Activated CD4-positive, alpha-beta T cell treated with anti-CD3 and anti-CD28 coated beads, Interleukin-2, amount 50 U/mL, for 16 hours (primary cell): Measurements from ENCODE around the gene SPACDR.

ENCODE experiments used
- DNase-seq: peaks from one replicate; pipeline ENCODE4 v3.0.0-alpha.2; 2020

SPACDR gene

GRCh38 chr7:100484673-100485045, 20.6 kb upstream of the SPACDR start:
- DNase-seq = no peak

- peak; percentile 35 for DNase-seq
Measured at GRCh38 chr7:100483722-100484672, 19.9 kb upstream of the SPACDR start, which contains the start of gene NYAP1. Gene NYAP1 (plus strand): TSS chr7:100483927. CDS start chr7:100485312, 1,385 bp downstream.

GRCh38 chr7:100483090-100483721, 19.1 kb upstream of the SPACDR start:
- peak; percentile 79 for DNase-seq

GRCh38 chr7:100482728-100483089, 18.6 kb upstream of the SPACDR start:
- no peak for DNase-seq

- no peak for DNase-seq
Measured at GRCh38 chr7:100481466-100481865, 17.4 kb upstream of the SPACDR start.

- DNase-seq = peak; percentile 95
Measured at GRCh38 chr7:100478958-100479660, 15.0 kb upstream of the SPACDR start, which contains the start of gene TSC22D4. Gene TSC22D4 (minus strand): TSS chr7:100479214. CDS start chr7:100478038, 1,176 bp downstream.

- no peak for DNase-seq
Measured at GRCh38 chr7:100477871-100478267, 13.8 kb upstream of the SPACDR start.

GRCh38 chr7:100476903-100477870, 13.1 kb upstream of the SPACDR start:
- DNase-seq = peak; percentile 43

GRCh38 chr7:100476101-100476780, 12.2 kb upstream of the SPACDR start:
- DNase-seq = no peak

- no peak for DNase-seq
Measured at GRCh38 chr7:100475549-100475948, 11.5 kb upstream of the SPACDR start.

- no peak for DNase-seq
Measured at GRCh38 chr7:100472854-100473499, 8.9 kb upstream of the SPACDR start.

- DNase-seq = no peak
Measured at GRCh38 chr7:100472121-100472851, 8.2 kb upstream of the SPACDR start.

- DNase-seq = no peak
Measured at GRCh38 chr7:100471021-100471420, 7.0 kb upstream of the SPACDR start.

- peak; percentile 81 for DNase-seq
Measured at GRCh38 chr7:100469227-100470044, 5.4 kb upstream of the SPACDR start.

- DNase-seq = no peak
Measured at GRCh38 chr7:100467638-100468373, 3.7 kb upstream of the SPACDR start.

GRCh38 chr7:100466653-100467605, 2.9 kb upstream of the SPACDR start:
- DNase-seq = no peak

- no peak for DNase-seq
Measured at GRCh38 chr7:100465702-100466311, 1.7 kb upstream of the SPACDR start.
